HG02885 (cell line): ENCODE data around the gene RWDD3.

ENCODE experiments used
- ATAC-seq: cut with Tn5 transposase; IDR thresholded peaks from one replicate; pipeline ENCODE4 v1.9.1; 2021; ENCODE audit warnings: mild to moderate bottlenecking; ENCODE audit not compliant: unreplicated experiment, poor library complexity

The RWDD3 gene, protein sequence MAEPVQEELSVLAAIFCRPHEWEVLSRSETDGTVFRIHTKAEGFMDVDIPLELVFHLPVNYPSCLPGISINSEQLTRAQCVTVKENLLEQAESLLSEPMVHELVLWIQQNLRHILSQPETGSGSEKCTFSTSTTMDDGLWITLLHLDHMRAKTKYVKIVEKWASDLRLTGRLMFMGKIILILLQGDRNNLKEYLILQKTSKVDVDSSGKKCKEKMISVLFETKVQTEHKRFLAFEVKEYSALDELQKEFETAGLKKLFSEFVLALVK

DNA sequence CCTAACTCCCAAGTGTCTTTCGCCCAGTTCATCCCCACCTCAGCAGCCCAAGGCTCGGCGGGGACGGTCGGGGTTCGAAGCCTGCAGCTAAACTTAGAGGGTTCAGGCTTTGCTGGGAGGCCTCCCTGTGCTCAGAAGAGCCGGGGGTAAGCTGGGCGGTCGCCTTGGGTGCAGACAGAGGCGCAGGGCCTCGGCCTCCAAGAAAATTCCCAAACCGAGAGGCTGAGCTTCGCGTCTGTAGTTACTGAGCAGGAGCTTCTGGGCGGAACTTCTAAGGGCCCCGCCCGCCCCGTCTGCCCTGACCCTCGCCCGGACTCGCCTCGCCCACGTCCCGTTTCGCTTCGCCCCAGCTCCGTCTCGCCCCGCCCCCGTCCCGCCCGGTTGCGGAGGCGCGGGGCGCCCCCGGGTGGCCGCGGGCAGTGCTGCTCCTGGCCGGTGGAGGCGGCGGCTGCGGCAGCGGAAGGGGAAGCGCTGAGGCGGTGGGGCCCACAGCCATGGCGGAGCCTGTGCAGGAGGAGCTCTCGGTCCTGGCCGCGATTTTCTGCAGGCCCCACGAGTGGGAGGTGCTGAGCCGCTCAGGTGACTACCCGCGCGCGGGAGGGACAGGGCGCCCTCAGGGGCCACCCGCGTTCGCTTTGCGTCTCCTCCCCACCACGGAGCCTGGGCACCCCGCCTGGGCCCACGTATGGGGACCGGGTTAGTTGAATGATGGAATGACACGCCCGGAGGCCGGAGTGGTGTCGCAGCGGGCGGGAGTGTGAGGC, at the start of gene RWDD3:
Gene RWDD3 (plus strand): TSS at position 474 of the 764 bp plus-strand sequence. CDS start 21 bp downstream, at position 495.
- peak; percentile 96 for ATAC-seq

DNA sequence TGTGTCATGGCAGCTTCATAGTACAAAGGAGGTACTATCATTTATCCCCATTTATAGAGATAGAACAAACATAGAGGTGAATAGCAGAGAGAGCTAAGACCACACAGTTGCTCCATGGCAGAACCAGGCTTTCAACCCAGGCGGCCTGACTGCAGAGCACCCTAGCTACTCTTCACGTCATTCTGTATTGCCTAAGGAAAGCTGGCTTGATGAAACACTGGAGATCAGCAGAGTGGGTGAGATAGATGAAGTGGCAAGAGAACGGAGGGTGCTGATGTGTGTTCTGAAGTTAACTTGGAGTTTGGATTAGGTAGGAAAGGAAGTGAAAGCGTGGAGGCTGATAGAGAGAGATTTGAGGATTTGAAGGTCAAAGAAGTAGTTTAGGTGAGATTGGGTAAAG, 47.9 kb upstream of the RWDD3 start:
- ATAC-seq, result no peak

DNA sequence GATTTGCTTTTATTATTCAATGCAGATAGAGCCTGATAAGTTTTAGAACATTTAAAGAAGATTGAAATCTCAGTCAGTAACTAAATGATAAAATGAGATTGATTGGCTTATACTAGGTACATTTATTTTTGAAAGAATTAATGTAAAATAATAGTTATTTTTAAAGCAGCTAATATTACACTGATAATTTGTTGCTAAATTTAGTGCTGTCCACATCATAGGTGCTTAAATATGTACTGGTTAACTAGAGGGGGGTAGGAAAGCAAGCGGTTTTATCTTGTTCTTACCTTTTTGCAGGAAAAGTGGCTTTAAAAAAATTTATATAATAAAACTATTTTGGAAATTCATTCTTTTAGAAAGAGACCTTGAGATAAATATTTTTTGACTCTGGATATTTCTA, 40.4 kb upstream of the RWDD3 start:
- ATAC-seq, result no peak

DNA sequence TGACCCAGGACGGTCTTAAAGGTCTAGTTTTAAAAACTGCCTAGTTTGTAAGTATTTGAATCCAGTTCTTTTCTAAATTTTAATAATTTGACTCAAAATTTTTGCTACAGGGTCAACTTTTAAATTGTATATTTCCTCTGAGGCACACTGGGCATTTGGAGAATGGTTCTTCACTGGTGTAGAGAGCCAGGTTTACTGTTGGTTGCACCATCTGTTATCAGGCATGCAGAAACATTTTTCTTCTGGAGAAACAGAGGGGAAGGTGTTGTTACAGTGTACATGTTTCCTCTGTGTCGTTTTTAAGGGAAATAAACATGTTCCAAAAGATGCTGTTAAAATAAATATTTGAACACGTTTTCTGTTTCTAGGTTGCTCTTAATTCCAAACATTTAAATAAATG, 39.0 kb upstream of the RWDD3 start:
- ATAC-seq, result no peak

DNA sequence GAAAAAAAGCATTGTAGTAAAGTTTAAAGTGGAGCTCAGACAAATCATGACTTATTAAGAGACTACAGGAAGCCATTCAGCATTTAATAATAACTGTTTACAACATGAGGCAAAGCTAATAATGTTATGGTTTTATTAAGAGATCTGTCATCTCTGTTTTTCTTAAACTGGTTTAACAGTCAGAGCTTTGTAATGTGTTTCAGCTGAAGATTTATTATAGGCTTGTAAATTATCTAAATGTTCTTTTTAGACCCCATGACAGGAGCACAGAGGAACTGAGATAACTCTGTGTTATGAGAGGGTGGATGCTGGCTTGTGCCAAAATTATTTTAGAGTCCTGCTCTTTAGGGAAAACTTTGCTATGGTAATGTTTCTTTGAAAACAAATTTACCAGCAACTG, 38.0 kb upstream of the RWDD3 start:
- ATAC-seq, result no peak

DNA sequence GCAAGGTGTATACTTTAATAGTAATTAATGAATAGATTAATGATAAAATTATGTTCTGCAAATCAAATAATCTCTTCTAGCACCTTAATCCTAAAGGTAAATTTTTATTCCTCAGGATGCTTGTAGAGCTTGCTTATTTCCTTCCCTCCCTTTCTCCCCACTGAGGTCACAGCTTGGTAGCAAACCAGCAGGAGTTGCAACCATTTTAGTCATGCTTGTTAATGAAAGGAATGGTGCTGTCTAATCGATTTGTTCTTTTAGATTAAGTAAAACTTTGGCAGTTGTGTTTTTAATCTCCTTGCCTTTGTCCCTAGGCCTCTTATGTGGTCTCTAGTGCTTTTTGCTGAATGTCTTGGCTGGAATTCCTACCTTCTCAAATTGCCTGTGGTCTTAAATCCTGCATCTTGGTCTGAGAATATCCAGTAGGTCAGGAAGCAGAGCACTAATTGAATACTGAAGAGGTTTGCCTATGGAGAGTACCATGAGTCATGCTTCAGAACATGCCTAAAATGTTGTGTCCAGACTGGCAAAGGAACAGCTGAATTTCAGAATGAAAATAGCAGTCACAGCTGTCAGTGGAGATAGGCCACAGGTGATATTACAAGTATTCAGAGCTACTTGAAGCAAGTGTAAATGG, 36.3 kb upstream of the RWDD3 start:
- no peak for ATAC-seq

DNA sequence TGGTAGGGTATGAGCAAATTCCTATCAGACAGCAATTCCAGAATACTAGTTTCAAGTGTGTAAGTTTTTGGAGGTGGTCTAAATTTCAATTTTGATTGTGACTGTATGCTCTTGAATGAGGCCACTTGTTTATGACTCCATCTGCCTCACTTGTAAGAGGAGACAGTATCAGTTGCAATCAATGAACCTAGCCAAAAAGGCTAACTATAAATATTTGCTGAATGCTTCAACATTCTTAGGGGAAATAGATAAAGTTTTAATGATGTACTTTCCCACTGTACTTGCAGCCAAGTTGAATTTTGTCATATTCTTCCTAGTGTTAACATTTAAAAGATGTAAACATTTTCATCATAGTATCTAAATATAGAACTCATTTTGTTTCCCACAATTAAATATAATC, 32.1 kb upstream of the RWDD3 start:
- ATAC-seq, result no peak

DNA sequence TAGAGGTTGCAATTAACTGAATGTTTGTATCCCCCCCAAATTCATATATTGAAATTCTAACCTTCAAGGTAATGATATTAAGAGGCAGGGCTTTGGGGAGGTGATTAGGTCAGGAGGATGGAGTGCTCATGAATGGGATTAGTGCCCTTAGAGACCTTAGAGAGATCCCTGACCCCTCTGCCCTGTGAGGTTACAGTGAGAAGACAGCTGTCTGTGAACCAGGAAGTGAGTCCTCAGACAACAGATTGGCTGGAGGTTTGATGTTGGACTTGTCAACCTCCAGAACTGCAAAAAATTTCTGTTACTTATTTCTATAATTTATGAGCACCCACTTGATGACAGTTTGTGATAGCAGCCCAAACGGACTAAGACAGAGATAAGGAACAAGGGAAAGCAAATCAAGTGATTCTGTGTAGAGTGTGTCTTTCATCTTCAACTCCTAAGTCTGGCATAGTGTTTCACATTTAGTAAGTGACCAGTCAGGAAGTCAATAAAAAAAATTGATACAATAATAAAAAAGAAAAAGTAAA, 30.0 kb upstream of the RWDD3 start:
- no peak for ATAC-seq

DNA sequence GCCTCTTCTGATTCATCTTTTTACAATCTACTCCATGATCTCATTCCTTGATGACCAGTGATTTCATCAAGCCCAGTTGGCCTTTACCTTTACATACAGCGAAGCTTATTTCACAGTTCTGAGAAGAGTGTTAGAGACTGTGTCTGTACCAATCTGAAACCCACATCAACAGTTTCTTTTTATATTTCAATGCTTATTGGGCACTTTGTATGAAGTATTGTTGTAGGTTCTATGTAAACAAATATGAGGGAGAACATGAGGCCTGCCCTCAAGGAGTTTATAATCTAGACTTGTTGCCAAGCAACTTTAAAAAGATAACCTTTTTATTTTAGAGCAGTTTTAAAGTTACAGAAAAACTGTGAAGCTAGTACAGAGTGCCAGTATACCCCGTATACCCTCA, 27.5 kb upstream of the RWDD3 start:
- ATAC-seq, result no peak

DNA sequence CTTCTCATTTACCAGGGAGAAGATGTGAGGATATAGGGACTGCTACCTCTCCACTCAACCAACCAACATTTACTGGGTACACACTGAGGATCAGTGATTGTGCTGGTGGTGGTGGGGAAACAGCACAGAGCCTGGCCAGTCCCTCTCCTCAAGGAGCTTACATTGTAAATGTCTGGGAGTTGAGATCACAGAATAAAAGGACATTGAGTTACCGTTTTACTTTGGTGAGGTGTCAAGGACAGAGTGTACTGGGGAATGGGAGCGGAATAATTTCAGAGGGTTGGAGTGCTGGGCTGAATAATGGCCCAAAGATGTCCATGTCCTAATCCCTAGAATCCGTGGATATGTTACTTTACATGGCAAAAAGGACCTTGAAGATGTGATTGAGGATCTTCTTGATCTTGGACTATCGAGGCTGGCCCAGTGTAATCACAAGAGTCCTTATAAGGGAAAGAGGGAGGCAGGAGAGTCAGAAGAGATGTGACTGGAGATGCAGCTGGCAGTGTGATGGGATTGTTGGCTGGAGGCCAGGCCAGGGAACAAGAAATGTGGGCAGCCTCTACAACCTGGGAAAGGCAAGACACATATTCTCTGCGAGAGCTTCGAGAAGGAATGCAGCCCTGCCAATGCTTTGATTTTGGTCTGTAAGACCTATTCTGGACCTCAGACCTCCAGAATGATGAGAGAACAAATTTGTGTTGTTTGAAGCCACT, 26.6 kb upstream of the RWDD3 start:
- no peak for ATAC-seq

DNA sequence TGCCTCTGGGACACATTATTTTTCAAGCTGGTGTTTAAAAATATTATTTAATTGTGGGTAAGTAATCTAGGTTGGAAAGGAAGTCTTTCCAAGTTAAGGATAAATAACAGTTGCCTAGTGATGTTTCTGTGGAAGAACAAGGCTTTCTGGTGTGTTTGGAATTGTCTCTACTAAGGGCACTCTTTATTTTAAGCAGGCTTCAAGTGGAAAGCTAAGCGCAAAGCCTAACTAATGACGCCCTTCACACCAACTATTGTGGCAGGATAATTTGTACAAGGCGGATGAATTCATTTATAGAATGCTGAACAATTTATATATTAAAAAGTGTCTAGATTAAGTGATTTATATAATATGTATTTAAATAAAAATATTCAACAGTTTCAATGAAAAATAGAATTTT, 25.1 kb upstream of the RWDD3 start:
- ATAC-seq, result no peak

DNA sequence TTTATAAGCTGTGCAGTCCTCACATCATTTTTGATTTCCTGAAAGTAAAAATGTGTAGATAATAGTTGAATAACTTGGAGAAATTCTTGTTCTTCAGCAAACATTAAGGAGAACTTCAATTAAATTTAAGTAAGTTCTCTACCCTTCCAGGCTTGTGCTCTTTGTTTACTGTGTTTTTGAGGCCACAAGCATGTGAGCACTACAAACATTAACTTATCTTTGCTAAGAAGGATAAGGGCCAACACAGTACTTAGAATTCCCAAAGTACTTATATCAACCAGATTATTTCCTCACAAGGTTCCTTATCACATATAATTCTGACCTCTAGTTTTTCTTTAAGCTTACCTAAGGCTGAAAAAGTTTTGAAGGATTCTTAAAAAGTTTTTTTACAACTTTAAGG, 24.7 kb upstream of the RWDD3 start:
- no peak for ATAC-seq

DNA sequence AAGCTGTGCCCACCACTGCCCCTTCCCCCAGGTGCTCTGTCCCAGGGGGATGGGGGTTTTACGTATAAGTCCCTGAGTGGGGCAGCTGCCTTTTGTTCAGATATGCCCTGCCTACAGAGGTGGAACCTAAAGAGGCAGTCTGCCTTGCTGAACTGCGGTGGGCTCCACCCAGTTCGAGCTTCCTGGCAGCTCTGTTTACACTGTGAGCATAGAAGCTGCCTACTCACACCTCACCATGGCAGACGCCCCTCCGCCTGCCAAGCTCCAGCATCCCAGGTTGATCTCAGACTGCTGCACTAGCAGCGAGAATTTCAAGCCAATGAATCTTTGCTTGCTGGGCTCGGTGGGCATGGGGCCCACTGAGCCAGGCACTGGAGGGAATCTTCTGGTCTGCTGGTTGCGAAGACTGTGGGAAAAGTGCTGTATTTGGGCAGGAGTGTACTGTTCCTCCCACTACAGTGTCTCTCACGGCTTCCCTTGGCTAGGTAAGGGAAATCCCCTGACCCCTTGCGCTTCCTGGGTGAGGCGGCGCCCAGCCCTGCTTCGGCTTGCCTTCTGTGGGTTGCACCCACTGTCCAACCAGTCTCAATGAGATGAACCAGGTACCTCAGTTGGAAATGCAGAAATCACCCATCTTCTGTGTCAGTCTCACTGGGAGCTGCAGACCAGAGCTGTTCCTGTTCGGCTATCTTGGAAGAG, 17.6 kb upstream of the RWDD3 start:
- no peak for ATAC-seq

DNA sequence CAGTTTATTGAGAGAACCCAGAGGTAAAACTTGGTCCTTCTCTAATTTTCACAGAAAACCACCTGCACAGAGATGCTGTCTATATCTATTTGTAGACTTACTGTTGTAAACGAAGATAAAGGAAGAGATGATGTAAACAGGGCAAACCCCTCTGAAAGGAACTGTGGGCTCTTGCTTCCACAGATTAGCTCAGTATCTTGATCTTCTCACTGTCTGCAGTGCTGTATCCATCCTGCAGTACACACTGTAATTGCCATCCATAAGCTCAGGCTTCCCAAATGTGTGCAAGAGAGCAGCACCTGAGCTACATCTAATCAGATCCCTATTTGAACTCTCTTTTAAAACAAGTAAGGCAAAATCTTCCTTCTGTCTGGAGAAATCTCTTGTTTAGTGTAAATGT, 16.6 kb upstream of the RWDD3 start:
- ATAC-seq, result no peak

DNA sequence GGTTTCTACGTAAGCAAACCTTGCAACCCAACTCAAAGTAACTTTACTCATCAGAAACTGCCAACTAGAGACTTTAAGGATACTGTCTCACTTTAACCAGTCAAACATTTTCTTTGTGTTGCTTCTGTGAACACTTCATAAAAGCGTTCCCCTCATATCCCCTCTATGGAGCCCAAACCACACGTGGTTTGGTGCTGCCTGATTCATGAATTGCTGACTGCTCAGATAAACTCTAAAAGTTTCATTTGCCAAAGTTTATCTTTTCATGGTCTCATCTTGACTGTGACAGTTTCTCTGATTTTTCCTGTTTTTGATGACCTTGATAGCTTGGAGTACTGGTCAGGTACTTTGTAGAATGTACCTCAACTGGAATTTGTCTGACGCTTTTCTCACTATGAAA, 14.6 kb upstream of the RWDD3 start:
- ATAC-seq, result no peak

DNA sequence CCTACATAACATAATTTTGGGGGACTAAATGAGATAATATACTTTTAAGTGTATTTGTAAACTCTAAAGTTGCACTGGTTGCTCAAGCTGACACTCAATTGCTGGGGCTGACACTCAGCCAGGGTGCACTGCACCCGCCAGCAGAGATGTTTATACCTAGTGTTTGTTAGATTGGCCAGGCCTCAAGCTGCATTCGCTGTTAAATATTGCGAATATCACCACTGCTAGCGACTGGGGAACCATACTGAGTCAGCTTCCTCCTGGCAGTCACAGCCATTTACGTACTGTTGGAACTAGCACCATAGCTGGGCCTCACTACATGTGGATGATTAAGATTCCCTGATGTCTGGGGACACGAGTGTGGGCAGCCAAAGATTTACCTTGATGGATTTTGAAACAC, 12.7 kb upstream of the RWDD3 start:
- no peak for ATAC-seq

DNA sequence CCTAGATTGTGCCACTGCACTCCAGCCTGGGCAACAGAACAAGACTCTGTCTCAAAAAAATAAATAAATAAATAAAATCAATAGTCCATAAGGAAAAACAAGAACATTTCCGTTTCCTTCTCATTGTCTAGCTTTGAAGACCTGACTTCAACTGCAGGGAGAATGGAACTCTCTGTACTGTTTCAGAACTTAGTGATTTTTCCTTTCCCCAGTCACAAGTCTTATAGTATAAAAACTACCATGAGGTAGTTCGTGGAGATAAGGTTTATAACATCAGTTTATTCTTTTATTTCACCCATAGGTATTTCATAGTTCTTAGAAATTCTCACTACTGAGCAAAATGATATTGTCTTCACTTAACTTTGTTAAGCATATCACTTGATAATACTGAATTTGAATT, 11.4 kb upstream of the RWDD3 start:
- no peak for ATAC-seq

DNA sequence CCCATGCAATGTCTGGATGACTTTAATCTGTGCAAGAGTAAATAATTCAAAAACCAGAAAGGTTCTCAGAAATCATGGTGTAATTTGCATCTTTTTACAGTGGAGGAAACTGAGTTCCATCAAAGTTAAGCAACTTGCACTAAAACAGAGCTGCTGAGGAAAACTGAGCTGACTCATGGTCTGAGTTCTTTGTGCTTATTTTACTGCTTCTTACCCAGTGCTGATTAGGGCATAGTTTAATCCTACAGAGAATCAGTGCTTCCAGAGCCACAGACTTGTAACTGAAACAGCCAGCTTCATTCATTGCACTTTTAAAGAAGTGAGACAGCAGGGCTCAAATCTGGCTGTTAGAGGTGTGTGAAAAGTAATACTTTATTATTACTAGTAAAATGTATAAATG, 10.9 kb upstream of the RWDD3 start:
- ATAC-seq, result no peak

DNA sequence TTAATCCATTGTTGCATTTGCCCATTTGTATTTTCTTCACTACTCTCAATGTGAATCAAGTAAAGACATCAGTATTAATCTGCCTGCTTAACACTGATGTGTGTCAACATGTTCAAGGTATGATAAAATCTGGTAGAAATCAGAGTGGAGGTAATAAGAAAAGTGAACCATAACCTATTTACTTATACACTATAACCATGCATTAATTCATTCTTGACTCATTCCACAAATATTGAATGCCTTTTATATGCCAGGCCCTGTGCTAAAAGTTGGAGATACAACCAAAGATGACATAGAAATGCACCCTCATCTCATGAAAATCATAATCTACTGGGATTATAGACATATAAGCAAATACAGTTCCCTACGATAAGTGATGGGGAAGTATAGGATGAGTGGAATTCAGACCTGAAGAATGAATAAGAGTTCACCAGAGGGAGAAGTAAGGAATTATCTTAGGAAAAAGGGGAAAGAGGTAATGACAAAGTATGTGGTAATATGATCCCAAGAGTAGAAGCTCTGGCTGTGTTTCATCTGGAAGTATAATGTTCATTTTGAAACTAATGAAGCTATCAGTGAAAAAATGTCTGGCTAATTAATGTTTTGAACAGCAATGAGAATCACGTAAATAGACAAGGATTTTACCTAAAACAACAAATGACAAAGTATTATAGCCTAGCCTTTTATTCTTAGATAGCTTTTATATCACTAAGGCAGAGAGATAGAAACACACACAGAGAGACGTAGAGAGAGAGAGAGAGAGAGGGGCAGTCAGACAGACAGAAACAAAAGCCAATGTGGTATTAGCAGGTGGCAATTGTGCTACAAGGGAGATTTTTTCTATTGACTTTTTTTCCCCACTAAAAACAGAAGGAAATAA, 7.0 kb upstream of the RWDD3 start:
- ATAC-seq, result no peak
